Loucy (cell line): Measurements from ENCODE around the gene ZNF423.

Experiments used
- H2AFZ ChIP-seq: fragments of 200-600 bp; sonication (generic); 2 replicates; pipeline ENCODE4 v1.6.0; 2016; ENCODE audit warnings: antibody characterized with exemption, mild to moderate bottlenecking, low read length, moderate library complexity
- H3F3A ChIP-seq: fragments of 200-600 bp; 2 replicates; pipeline ENCODE4 v1.6.0; 2016; ENCODE audit warnings: antibody characterized with exemption, low read depth, mild to moderate bottlenecking
- H3K27me3 ChIP-seq: fragments of 200-600 bp; sonication (generic); 2 replicates; pipeline ENCODE4 v1.6.1; 2014; ENCODE audit warnings: low read length, mild to moderate bottlenecking; ENCODE audit not compliant: insufficient read depth, poor library complexity, severe bottlenecking
- H3K36me3 ChIP-seq: fragments of 200-600 bp; sonication (generic); 2 replicates; pipeline ENCODE4 v1.6.1; 2016; ENCODE audit warnings: low read length; ENCODE audit not compliant: insufficient read depth
- H3K4me1 ChIP-seq: fragments of 200-600 bp; sonication (generic); 2 replicates; pipeline ENCODE4 v1.5.1; 2014; ENCODE audit warnings: low read length, mild to moderate bottlenecking; ENCODE audit not compliant: insufficient read depth, poor library complexity, severe bottlenecking
- H3K4me2 ChIP-seq: fragments of 200-600 bp; sonication (generic); 2 replicates; pipeline ENCODE4 v1.6.0; 2014; ENCODE audit warnings: antibody characterized with exemption, low read length, low read depth, mild to moderate bottlenecking; ENCODE audit not compliant: poor library complexity, severe bottlenecking
- H3K4me3 ChIP-seq: fragments of 200-600 bp; sonication (generic); 2 replicates; pipeline ENCODE4 v1.5.1; 2014; ENCODE audit warnings: low read length, mild to moderate bottlenecking, mixed read lengths; ENCODE audit not compliant: poor library complexity, severe bottlenecking
- H3K79me2 ChIP-seq: fragments of 200-600 bp; sonication (generic); 2 replicates; pipeline ENCODE4 v1.6.1; 2014; ENCODE audit warnings: low read length; ENCODE audit not compliant: insufficient read depth
- H3K9ac ChIP-seq: fragments of 200-600 bp; sonication (generic); 2 replicates; pipeline ENCODE4 v1.6.0; 2014; ENCODE audit warnings: mild to moderate bottlenecking, low read depth, low read length, moderate library complexity; ENCODE audit not compliant: poor library complexity, severe bottlenecking
- H3K9me2 ChIP-seq: fragments of 200-600 bp; sonication (generic); replicated peaks from 2 replicates; pipeline ENCODE4 v1.6.1; 2016; ENCODE audit warnings: low read depth, low read length, mixed read lengths
- H3K9me3 ChIP-seq: fragments of 200-600 bp; sonication (generic); 2 replicates; pipeline ENCODE4 v1.6.1; 2014; ENCODE audit warnings: mild to moderate bottlenecking, antibody characterized with exemption, low read length, low read depth; ENCODE audit not compliant: insufficient read depth
- H4K20me1 ChIP-seq: fragments of 200-600 bp; sonication (generic); 2 replicates; pipeline ENCODE4 v1.6.0; 2014; ENCODE audit warnings: antibody characterized with exemption, low read length, mild to moderate bottlenecking; ENCODE audit not compliant: insufficient read depth, poor library complexity, severe bottlenecking
- EZH2phosphoT487 ChIP-seq: fragments of 200-600 bp; IDR thresholded peaks from 2 replicates; pipeline ENCODE4 v1.6.1; 2018; ENCODE audit warnings: antibody characterized with exemption, mild to moderate bottlenecking, moderate library complexity, borderline replicate concordance
- TF ChIP-seq, protein P1 (sequence below): fragments of 200-600 bp; sonication (generic); conservative IDR thresholded peaks from 2 replicates; pipeline ENCODE4 v1.5.1; 2014; ENCODE audit warnings: mild to moderate bottlenecking, antibody characterized with exemption, low read length

The ZNF423 gene

DNA sequence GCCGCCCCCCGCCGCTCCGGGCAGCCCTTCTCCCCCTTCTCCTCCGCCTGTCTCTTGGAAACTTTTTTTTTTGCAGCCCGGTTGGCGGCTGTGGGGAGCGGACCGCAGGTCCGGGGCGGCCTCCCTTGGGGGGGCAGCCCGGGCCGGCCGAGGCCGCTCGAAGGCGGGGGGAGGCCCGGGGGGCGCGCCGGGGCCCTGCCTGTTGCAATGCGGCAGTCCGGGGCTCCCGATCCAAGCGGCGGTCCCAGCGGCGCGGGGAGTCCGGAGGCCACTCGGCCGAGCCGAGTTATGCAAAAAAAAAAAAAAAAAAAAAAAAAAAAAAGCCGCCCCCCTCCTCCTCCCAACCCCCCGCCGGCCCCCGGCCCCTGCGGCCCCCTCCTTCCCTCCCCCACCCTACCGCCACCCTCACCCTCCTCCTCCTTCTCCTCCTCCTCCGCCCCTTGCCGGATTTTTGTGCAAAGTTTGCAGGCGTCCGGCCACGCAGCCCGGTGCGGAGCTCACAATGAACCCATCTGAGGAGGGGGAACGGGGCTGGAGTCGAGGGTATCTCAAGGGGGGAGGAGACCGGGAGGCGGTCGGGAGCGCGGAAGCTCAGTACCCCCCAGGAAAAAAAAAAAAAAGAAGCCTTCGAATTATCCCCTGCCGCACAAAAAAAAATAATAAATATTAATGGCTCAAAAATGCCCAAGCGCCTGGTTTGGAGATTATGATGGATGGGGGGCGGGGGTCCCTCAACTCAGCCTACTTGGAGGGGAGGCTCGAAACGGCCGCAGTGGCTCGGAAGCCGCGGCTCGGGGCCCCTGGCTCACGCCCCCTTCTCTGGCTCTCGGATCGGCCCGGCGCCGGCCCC, at the start of gene ZNF423:
TSS of gene ZNF423 (minus strand) at position 291 of the 850 bp plus-strand sequence. CDS start 338 bp downstream, outside the sequence.
- Histone ChIP-seq H3K9me3 (no peaks in the 10 kb centered on the region), H3K4me2 (peak within 1 kb of the TSS; percentile 95), H3K4me1 (peaks cover 4% of the 10 kb centered on the region), H3K27me3 (no peaks in the 10 kb centered on the region), H2AFZ (peak within 1 kb of the TSS; percentile 82), H4K20me1 (no peaks in the 10 kb centered on the region), H3K9me2 (no peaks in the 10 kb centered on the region), H3K9ac (peak within 1 kb of the TSS; percentile 80), H3K36me3 (no peaks in the 10 kb centered on the region), H3F3A (no peaks in the 10 kb centered on the region; the same call in 1 of the 2 replicates), H3K4me3 (peak within 1 kb of the TSS; percentile 82), H3K79me2 (no peaks in the 10 kb centered on the region)
- TF ChIP-seq, protein P1, sequence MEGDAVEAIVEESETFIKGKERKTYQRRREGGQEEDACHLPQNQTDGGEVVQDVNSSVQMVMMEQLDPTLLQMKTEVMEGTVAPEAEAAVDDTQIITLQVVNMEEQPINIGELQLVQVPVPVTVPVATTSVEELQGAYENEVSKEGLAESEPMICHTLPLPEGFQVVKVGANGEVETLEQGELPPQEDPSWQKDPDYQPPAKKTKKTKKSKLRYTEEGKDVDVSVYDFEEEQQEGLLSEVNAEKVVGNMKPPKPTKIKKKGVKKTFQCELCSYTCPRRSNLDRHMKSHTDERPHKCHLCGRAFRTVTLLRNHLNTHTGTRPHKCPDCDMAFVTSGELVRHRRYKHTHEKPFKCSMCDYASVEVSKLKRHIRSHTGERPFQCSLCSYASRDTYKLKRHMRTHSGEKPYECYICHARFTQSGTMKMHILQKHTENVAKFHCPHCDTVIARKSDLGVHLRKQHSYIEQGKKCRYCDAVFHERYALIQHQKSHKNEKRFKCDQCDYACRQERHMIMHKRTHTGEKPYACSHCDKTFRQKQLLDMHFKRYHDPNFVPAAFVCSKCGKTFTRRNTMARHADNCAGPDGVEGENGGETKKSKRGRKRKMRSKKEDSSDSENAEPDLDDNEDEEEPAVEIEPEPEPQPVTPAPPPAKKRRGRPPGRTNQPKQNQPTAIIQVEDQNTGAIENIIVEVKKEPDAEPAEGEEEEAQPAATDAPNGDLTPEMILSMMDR = no peak
- TF ChIP-seq EZH2phosphoT487 = no peak

DNA sequence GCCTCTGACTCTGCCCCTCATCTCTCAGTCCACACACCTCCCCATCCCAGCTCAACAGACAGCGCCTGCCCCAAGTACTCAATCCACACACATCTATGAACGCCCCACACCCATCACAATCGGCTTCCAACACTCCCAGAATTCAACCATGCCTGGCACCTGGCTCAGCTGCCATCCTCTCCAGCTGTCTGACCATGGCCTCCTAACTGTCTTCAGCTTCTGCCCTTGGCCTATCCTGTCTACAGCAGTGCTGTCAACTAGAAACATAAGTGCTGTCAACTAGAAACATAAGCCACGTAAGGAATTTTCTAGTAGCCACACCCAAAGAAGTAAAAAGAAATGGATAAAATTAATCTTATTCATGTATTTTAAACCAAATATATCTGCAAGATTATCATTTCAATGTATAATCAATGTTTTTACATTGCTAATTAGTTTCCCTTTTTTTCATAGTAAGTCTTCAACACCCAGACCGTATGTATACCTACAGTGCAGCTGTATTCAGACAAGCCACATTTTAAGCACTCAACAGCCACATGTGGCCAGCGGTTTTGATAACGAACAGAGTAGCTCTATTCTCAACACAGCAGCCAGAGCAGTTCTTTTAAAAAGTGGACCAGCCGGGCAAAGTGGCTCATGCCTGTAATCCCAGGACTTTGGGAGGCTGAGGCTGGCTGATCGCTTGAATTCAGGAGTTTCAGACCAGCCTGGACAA, 48.6 kb upstream of the ZNF423 start:
- H3K4me2 ChIP-seq = no peak overlapping the region
- no peaks in the 10 kb centered on the region for H3K79me2 ChIP-seq
- H3F3A ChIP-seq = no peaks in the 10 kb centered on the region
- H3K9me2 ChIP-seq = no peaks in the 10 kb centered on the region
- no peaks in the 10 kb centered on the region for H3K9me3 ChIP-seq
- H3K4me1 ChIP-seq = no peaks in the 10 kb centered on the region
- no peak overlapping the region for H3K9ac ChIP-seq
- H3K4me3 ChIP-seq = no peak overlapping the region
- TF ChIP-seq, protein P1 = no peak
- TF ChIP-seq EZH2phosphoT487 = no peak
- H4K20me1 ChIP-seq = no peaks in the 10 kb centered on the region
- no peak overlapping the region for H2AFZ ChIP-seq
- H3K36me3 ChIP-seq = no peaks in the 10 kb centered on the region
- H3K27me3 ChIP-seq = no peaks in the 10 kb centered on the region

DNA sequence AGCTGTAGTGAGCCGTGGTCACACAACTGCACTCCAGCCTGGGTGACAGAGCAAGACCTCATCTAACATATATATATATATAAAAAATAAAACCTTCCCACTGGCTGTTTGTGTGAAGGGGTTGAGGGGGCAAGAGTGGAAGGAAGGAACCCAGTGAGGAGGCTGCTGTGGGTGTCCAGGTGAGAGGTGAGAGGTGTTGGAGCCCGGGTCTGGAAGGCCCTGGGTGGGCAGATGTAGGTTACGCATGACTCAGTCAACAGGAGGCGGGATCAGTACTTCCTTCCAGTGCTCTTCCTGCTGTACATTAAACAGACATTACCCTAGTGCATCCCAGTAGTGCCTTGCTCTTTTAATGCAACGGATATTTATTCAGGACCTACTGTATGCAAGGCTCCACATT, 47.0 kb upstream of the ZNF423 start:
- H3K4me3 ChIP-seq = no peak overlapping the region
- no peak overlapping the region for H3K4me2 ChIP-seq
- no peaks in the 10 kb centered on the region for H3K9me3 ChIP-seq
- no peaks in the 10 kb centered on the region for H3K4me1 ChIP-seq
- TF ChIP-seq EZH2phosphoT487 = no peak
- TF ChIP-seq, protein P1 = no peak
- H2AFZ ChIP-seq = no peak overlapping the region; the same call in 1 of the 2 replicates
- no peaks in the 10 kb centered on the region for H3K27me3 ChIP-seq
- H3K9me2 ChIP-seq = no peaks in the 10 kb centered on the region
- H4K20me1 ChIP-seq = no peaks in the 10 kb centered on the region
- no peaks in the 10 kb centered on the region for H3K36me3 ChIP-seq
- no peak overlapping the region for H3K9ac ChIP-seq
- H3F3A ChIP-seq = no peaks in the 10 kb centered on the region
- no peaks in the 10 kb centered on the region for H3K79me2 ChIP-seq
